ENCODE measurements around the gene OTUD3.
"Not testable (repeated sequence)": the region's sequence is repeated elsewhere in the genome, so short reads cannot be mapped to it uniquely, and the experiment has no call there.

Gene OTUD3

GRCh38 chr1:19882111-19883071 lies at the start of gene OTUD3:
Gene OTUD3 (plus strand): TSS chr1:19882395. CDS start chr1:19882514, 119 bp downstream.
- peak; percentile 98 for DNase-seq

GRCh38 chr1:19835578-19835977 lies 46.6 kb upstream of the OTUD3 start:
- DNase-seq, result no peak

GRCh38 chr1:19837866-19838265 lies 44.3 kb upstream of the OTUD3 start:
- no peak for DNase-seq

- no peak for DNase-seq
These were observed 42.0 kb upstream of the OTUD3 start for GRCh38 chr1:19840228-19840627.

- DNase-seq, result no peak
These were observed 37.3 kb upstream of the OTUD3 start for GRCh38 chr1:19844731-19845495.

GRCh38 chr1:19845555-19845954 lies 36.6 kb upstream of the OTUD3 start:
- no peak for DNase-seq

- no peak for DNase-seq
These were observed 35.9 kb upstream of the OTUD3 start for GRCh38 chr1:19846338-19846737.

- DNase-seq, result not testable (repeated sequence)
These were observed 34.9 kb upstream of the OTUD3 start for GRCh38 chr1:19847334-19847733.

GRCh38 chr1:19849307-19849706 lies 32.9 kb upstream of the OTUD3 start:
- DNase-seq, result not testable (repeated sequence)

GRCh38 chr1:19850214-19850613 lies 32.0 kb upstream of the OTUD3 start:
- no peak for DNase-seq

GRCh38 chr1:19852036-19852435 lies 30.2 kb upstream of the OTUD3 start:
- DNase-seq, result no peak

GRCh38 chr1:19854866-19855265 lies 27.3 kb upstream of the OTUD3 start:
- DNase-seq, result no peak

- no peak for DNase-seq
These were observed 23.3 kb upstream of the OTUD3 start for GRCh38 chr1:19858893-19859292.

GRCh38 chr1:19859876-19860275 lies 22.3 kb upstream of the OTUD3 start:
- no peak for DNase-seq

- DNase-seq, result no peak
These were observed 21.8 kb upstream of the OTUD3 start for GRCh38 chr1:19860418-19860817.

GRCh38 chr1:19861034-19861433 lies 21.2 kb upstream of the OTUD3 start:
- DNase-seq, result no peak

GRCh38 chr1:19861842-19862530 lies 20.2 kb upstream of the OTUD3 start:
- no peak for DNase-seq

GRCh38 chr1:19862944-19863343 lies 19.3 kb upstream of the OTUD3 start:
- DNase-seq, result no peak

- no peak for DNase-seq
These were observed 17.5 kb upstream of the OTUD3 start for GRCh38 chr1:19864570-19865160.

- DNase-seq, result no peak
These were observed 16.2 kb upstream of the OTUD3 start for GRCh38 chr1:19866029-19866428.

- no peak for DNase-seq
These were observed 15.4 kb upstream of the OTUD3 start for GRCh38 chr1:19866758-19867157.

GRCh38 chr1:19868575-19868974 lies 13.6 kb upstream of the OTUD3 start:
- not testable (repeated sequence) for DNase-seq

GRCh38 chr1:19869453-19869852 lies 12.7 kb upstream of the OTUD3 start:
- not testable (repeated sequence) for DNase-seq
